Stimulated activated CD4-positive, alpha-beta T cell treated with anti-CD3 and anti-CD28 coated beads, TNF-alpha, amount 100 ng/mL, for 48 hours (primary cell): ENCODE data around the gene ENAH.
"Not testable (repeated sequence)": the region's sequence is repeated elsewhere in the genome, so short reads cannot be mapped to it uniquely, and the experiment has no call there.

Experiments used
- DNase-seq, 3 donors: peaks; one replicate each; pipeline ENCODE4 v3.0.0-alpha.2; 2020; ENCODE audit warnings: low read depth in 3 of 3

Gene ENAH

GRCh38 chr1:225645194-225645895 is 7.6 kb downstream of the ENAH start:
- no peak for DNase-seq

GRCh38 chr1:225644666-225645065 is 8.3 kb downstream of the ENAH start:
- DNase-seq: no peak

GRCh38 chr1:225642177-225642576 is 10.7 kb downstream of the ENAH start:
- DNase-seq: no peak

- DNase-seq: no peak
These were observed 14.1 kb downstream of the ENAH start for GRCh38 chr1:225638853-225639252.

GRCh38 chr1:225637651-225638199 is 15.2 kb downstream of the ENAH start:
- no peak for DNase-seq

GRCh38 chr1:225636992-225637391 is 15.9 kb downstream of the ENAH start:
- not testable (repeated sequence) for DNase-seq

GRCh38 chr1:225635649-225636048 is 17.3 kb downstream of the ENAH start:
- DNase-seq: no peak

GRCh38 chr1:225632836-225633235 is 20.1 kb downstream of the ENAH start:
- DNase-seq: not testable (repeated sequence)

GRCh38 chr1:225631021-225631663 is 21.8 kb downstream of the ENAH start:
- DNase-seq: no peak

- DNase-seq: no peak
These were observed 23.4 kb downstream of the ENAH start for GRCh38 chr1:225629483-225629882.

GRCh38 chr1:225628794-225629193 is 24.1 kb downstream of the ENAH start:
- not testable (repeated sequence) for DNase-seq

GRCh38 chr1:225627304-225627947 is 25.5 kb downstream of the ENAH start:
- no peak for DNase-seq

GRCh38 chr1:225626698-225627097 is 26.2 kb downstream of the ENAH start:
- no peak for DNase-seq

GRCh38 chr1:225617956-225618355 is 35.0 kb downstream of the ENAH start:
- DNase-seq: no peak

- DNase-seq: no peak
These were observed 35.4 kb downstream of the ENAH start for GRCh38 chr1:225617479-225617878.

- DNase-seq: not testable (repeated sequence)
These were observed 37.5 kb downstream of the ENAH start for GRCh38 chr1:225615403-225615790.

- DNase-seq: no peak
These were observed 39.9 kb downstream of the ENAH start for GRCh38 chr1:225613006-225613405.

- DNase-seq: no peak
These were observed 40.6 kb downstream of the ENAH start for GRCh38 chr1:225612287-225612686.

- no peak for DNase-seq
These were observed 41.2 kb downstream of the ENAH start for GRCh38 chr1:225611537-225612223.

- DNase-seq: no peak
These were observed 42.4 kb downstream of the ENAH start for GRCh38 chr1:225610539-225610938.

GRCh38 chr1:225608014-225608796 is 44.7 kb downstream of the ENAH start:
- no peak for DNase-seq
